Measurements from ENCODE around the gene LIMA1.

Gene LIMA1

DNA sequence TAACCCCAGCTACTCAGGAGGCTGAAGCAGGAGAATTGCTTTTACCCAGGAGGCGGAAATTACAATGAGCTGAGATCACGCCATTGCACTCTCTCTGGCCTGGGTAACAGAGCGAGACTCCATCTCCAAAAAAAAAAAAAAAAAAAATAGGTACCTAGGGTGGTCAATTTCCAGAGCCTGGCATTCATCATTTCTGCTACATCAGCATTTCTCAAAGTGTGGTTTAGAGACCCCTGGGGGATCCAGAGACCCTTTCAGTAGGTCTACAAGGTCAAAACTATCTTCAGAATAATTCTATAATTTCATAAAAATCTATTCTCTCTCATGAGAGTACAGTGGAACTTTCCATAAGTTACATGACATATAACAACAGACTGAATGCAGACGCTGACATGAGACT is 136.0 kb downstream of the LIMA1 start:
- no peak for TF ChIP-seq ZFX (IDR thresholded peaks at IDR 0.05)
- TF ChIP-seq, protein P1, sequence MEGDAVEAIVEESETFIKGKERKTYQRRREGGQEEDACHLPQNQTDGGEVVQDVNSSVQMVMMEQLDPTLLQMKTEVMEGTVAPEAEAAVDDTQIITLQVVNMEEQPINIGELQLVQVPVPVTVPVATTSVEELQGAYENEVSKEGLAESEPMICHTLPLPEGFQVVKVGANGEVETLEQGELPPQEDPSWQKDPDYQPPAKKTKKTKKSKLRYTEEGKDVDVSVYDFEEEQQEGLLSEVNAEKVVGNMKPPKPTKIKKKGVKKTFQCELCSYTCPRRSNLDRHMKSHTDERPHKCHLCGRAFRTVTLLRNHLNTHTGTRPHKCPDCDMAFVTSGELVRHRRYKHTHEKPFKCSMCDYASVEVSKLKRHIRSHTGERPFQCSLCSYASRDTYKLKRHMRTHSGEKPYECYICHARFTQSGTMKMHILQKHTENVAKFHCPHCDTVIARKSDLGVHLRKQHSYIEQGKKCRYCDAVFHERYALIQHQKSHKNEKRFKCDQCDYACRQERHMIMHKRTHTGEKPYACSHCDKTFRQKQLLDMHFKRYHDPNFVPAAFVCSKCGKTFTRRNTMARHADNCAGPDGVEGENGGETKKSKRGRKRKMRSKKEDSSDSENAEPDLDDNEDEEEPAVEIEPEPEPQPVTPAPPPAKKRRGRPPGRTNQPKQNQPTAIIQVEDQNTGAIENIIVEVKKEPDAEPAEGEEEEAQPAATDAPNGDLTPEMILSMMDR (conservative IDR thresholded peaks at IDR 0.05), result no peak
- no peak overlapping the region for H3K27ac ChIP-seq

DNA sequence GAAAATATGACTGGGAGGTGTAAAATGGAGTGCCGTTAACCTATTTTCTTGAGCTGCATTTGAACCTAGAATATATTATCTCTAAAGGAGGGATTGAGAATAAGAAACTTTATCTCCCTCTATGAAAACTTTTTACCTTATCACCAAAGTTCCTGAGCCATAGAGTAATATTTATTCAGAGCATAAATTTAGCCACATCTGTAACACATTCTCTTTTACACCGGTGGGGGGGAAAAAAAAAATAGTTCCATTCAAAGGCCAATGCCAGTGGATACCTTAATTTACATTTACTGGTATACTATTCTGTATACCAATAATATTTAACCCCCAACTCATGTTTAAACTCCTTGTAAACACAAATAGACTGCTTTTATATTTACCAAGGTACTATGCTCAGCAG is 137.9 kb downstream of the LIMA1 start:
- TF ChIP-seq ZFX (IDR thresholded peaks at IDR 0.05), result no peak
- TF ChIP-seq, protein P1 (conservative IDR thresholded peaks at IDR 0.05), result no peak
- H3K27ac ChIP-seq, result no peak overlapping the region

DNA sequence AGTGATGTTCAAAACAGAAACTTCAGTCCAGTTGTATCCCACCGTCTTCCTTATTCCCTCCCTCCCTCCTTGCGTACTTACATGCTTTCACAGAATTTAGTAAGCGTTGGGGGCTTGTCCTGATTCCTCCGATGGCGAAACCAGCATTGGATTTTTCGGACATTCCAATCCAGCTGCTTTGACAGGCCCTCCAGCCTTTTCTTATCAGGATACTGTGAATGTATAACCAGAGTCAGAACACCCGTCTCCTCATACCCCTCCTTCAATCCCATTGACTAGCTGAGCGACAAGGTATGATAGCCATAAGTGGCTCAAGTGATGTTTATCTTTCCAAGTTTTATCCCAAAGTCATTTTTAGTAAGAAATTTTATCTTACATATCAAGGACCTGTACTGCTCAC is 140.3 kb downstream of the LIMA1 start:
- TF ChIP-seq ZFX (IDR thresholded peaks at IDR 0.05), result no peak; the same call in 1 of the 2 replicates
- TF ChIP-seq, protein P1 (conservative IDR thresholded peaks at IDR 0.05), result no peak
- H3K27ac ChIP-seq, result no peak overlapping the region

DNA sequence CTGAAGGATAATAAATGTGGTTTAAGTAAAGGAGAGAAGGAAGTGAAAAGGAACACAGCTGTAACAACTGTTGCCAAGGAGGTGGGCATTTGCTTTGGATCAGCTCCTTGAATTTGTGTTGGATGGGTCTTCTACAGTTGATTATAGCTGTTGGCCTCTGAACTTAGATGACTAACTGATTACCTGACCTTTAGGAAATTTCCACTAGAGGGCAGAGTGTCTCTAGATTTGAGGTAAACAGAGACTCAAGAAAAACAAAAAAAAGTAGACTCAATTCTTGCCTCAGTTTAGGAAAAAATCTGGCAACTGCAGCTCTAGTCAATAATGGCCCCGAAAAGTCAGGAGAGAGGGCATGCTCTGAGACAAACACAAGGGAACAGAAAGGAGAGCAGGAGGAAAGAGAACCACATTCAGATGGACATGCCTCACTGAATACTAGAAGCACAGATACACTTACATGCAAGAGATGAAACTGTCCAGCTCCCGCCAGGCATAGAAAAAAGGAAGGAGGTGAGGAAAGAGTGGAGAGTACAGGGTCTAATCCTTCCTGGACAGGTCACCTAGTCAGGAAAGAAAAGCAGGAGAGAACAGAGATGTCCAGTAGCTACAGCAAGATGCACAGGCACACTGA is 150.7 kb downstream of the LIMA1 start:
- H3K27ac ChIP-seq, result no peak overlapping the region
- TF ChIP-seq, protein P1 (conservative IDR thresholded peaks at IDR 0.05), result peak; percentile 67
- no peak for TF ChIP-seq ZFX (IDR thresholded peaks at IDR 0.05)

DNA sequence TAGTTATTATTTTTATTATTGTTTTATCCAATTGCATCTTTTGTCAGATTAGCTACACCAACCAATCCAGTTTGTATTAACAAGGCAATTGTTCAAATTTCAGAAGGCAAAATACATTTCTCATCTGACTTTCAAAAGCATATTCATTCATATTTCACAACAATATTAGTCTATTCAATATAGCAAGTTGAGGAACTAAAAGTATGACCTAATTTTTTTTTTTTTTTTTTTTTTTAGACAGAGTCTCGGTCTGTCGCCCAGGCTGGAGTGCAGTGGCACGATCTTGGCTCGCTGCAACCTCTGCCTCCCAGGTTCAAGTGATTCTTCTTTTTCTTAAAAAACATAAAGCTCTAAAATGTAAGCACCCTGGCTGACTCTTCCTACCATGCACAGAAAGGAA is 154.0 kb downstream of the LIMA1 start:
- H3K27ac ChIP-seq, result no peak overlapping the region
- TF ChIP-seq ZFX (IDR thresholded peaks at IDR 0.05), result no peak
- TF ChIP-seq, protein P1 (conservative IDR thresholded peaks at IDR 0.05), result no peak

DNA sequence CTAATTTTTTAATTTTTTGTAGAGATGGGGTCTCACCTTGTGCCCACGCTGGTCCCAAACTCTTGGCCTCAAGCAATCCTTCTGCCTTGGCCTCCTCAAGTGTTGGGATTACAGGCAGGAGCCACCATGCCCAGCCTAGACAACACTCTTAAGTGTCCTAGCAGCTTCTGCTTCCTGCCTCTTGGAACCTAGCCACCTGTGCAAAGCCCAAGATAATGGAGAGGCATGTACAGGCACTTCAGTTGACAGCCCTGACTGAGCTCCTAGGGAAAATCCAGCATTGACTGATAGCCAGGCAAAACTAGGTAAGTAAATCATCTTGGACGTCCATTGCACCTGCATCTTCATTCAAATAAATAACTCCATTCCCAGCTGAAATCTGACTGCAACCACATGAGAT is 155.8 kb downstream of the LIMA1 start:
- TF ChIP-seq, protein P1 (conservative IDR thresholded peaks at IDR 0.05), result no peak
- no peak for TF ChIP-seq ZFX (IDR thresholded peaks at IDR 0.05)
- H3K27ac ChIP-seq, result no peak overlapping the region
